ENCODE data around the gene GINS3.

Gene GINS3

DNA sequence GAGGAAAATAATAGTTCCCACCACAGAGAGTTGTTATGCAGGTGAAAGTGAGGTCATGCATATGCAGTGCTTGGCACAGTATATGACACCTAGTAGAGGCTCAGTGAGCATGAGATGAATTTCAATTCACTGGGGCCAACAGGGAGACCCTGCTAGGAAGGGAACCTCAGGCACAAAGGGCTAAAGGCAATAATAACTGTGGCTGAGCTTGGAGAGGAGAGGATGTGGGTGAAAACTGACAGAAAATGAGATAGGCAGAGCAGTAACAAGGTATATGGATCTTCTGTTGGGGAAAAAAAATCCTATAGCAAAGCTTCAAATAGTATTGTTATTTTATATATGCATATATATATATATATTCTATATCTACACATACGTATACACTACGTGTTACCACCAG lies 25.0 kb upstream of the GINS3 start:
- H3K27ac ChIP-seq (ENCODE audit: low read length) = no peak overlapping the region
- H2AFZ ChIP-seq (ENCODE audit: low read depth, low read length) = no peak overlapping the region
- no peaks in the 10 kb centered on the region for H3K9me3 ChIP-seq (ENCODE audit: insufficient read depth, low read length)
- no peaks in the 10 kb centered on the region for H3K36me3 ChIP-seq (replicated peaks; ENCODE audit: low read depth, low read length)
- no peaks in the 10 kb centered on the region for H4K20me1 ChIP-seq (ENCODE audit: insufficient read depth, low read length)
- TF ChIP-seq, protein P1, sequence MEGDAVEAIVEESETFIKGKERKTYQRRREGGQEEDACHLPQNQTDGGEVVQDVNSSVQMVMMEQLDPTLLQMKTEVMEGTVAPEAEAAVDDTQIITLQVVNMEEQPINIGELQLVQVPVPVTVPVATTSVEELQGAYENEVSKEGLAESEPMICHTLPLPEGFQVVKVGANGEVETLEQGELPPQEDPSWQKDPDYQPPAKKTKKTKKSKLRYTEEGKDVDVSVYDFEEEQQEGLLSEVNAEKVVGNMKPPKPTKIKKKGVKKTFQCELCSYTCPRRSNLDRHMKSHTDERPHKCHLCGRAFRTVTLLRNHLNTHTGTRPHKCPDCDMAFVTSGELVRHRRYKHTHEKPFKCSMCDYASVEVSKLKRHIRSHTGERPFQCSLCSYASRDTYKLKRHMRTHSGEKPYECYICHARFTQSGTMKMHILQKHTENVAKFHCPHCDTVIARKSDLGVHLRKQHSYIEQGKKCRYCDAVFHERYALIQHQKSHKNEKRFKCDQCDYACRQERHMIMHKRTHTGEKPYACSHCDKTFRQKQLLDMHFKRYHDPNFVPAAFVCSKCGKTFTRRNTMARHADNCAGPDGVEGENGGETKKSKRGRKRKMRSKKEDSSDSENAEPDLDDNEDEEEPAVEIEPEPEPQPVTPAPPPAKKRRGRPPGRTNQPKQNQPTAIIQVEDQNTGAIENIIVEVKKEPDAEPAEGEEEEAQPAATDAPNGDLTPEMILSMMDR (IDR thresholded peaks at IDR 0.05; ENCODE audit: low read depth, low read length) = no peak
- no peaks in the 10 kb centered on the region for H3K4me1 ChIP-seq (ENCODE audit: low read length)
- no peak overlapping the region for H3K4me2 ChIP-seq (ENCODE audit: low read length)
- peaks cover 19% of the 10 kb centered on the region for H3K27me3 ChIP-seq (ENCODE audit: low read depth, low read length)
- no peaks in the 10 kb centered on the region for H3K79me2 ChIP-seq (ENCODE audit: low read length)
- H3K9ac ChIP-seq (ENCODE audit: low read length) = no peak overlapping the region
- H3K4me3 ChIP-seq (ENCODE audit: low read length) = no peak overlapping the region

DNA sequence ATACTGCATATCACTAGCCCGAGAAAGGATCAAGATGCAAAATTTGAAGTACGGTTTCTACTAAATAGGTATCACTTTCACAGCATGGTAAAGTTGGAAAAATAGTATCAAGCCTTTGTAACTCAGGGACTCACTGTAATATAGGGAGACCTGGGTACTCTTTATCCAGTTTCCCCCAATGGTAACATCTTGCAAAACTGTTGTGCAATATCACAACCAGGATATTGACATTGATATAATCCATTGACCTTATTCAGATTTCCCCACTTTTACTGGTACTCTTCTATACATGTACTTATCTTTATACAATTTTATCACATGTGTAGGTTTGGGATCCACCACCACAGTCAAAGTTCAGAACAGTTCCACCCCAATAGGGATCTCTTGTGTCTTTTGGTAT lies 20.4 kb upstream of the GINS3 start:
- Histone ChIP-seq H3K27me3 (ENCODE audit: low read depth, low read length) (peaks cover 23% of the 10 kb centered on the region), H3K27ac (ENCODE audit: low read length) (no peak overlapping the region), H3K36me3 (replicated peaks; ENCODE audit: low read depth, low read length) (no peaks in the 10 kb centered on the region), H3K9me3 (ENCODE audit: insufficient read depth, low read length) (no peaks in the 10 kb centered on the region), H3K4me2 (ENCODE audit: low read length) (no peak overlapping the region), H4K20me1 (ENCODE audit: insufficient read depth, low read length) (no peaks in the 10 kb centered on the region), H2AFZ (ENCODE audit: low read depth, low read length) (no peak overlapping the region), H3K4me3 (ENCODE audit: low read length) (no peak overlapping the region), H3K9ac (ENCODE audit: low read length) (no peak overlapping the region), H3K4me1 (ENCODE audit: low read length) (no peaks in the 10 kb centered on the region), H3K79me2 (ENCODE audit: low read length) (no peaks in the 10 kb centered on the region)
- TF ChIP-seq, protein P1 (IDR thresholded peaks at IDR 0.05; ENCODE audit: low read depth, low read length) = no peak
- no peak for TF ChIP-seq EZH2phosphoT487 (IDR thresholded peaks at IDR 0.05; ENCODE audit: low read depth)

DNA sequence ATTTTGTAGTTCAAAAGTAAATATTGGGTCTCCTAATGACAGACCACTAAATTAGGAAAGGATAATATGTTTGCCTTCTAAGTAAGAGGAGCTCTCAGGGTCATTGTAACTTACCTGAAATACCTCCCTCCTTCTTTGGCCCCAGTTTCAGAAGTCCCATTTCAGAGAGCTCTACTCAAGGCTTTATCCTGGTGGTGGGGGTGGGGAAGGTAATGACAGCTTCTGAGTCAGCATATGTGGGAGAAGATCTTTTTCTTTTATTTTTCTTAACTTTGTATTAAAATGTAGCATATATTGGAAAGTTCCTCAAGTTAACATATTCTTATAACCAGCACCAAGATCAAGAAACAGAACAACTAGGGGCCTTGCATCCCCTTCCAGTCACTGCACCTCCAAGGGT lies 16.9 kb upstream of the GINS3 start:
- H3K79me2 ChIP-seq (ENCODE audit: low read length) = no peaks in the 10 kb centered on the region
- H3K27me3 ChIP-seq (ENCODE audit: low read depth, low read length) = peaks cover 10% of the 10 kb centered on the region; the same call in 1 of the 2 replicates
- no peak overlapping the region for H3K9ac ChIP-seq (ENCODE audit: low read length)
- H3K4me1 ChIP-seq (ENCODE audit: low read length) = no peaks in the 10 kb centered on the region
- H3K9me3 ChIP-seq (ENCODE audit: insufficient read depth, low read length) = no peaks in the 10 kb centered on the region
- H2AFZ ChIP-seq (ENCODE audit: low read depth, low read length) = no peak overlapping the region
- TF ChIP-seq, protein P1 (IDR thresholded peaks at IDR 0.05; ENCODE audit: low read depth, low read length) = no peak
- no peak for TF ChIP-seq EZH2phosphoT487 (IDR thresholded peaks at IDR 0.05; ENCODE audit: low read depth)
- H3K36me3 ChIP-seq (replicated peaks; ENCODE audit: low read depth, low read length) = no peaks in the 10 kb centered on the region
- H3K4me2 ChIP-seq (ENCODE audit: low read length) = no peak overlapping the region
- H3K4me3 ChIP-seq (ENCODE audit: low read length) = no peak overlapping the region
- no peak overlapping the region for H3K27ac ChIP-seq (ENCODE audit: low read length)
- H4K20me1 ChIP-seq (ENCODE audit: insufficient read depth, low read length) = no peaks in the 10 kb centered on the region

DNA sequence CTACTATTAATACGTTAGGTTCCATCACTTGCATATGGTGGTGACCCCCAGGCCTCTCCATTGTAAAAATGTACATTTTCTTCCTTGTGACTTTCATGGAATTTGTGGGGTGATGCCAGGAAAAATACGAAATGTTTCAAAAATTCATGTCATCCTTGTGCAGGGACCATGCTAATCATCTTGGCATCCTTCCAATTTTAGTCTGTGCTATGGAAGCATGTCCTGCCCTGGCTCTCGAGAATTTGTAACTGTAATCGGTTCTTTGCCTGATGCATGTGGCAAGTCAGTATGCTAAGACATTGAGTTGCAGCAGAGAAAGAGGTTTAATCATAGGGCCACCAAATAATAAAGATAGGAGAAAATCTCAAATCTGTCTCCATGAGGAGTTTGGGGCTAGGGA lies 14.3 kb upstream of the GINS3 start:
- Histone ChIP-seq H3K4me1 (ENCODE audit: low read length) (no peaks in the 10 kb centered on the region), H2AFZ (ENCODE audit: low read depth, low read length) (no peak overlapping the region), H3K4me3 (ENCODE audit: low read length) (no peak overlapping the region), H4K20me1 (ENCODE audit: insufficient read depth, low read length) (no peaks in the 10 kb centered on the region), H3K27me3 (ENCODE audit: low read depth, low read length) (peaks cover 6% of the 10 kb centered on the region; the same call in 1 of the 2 replicates), H3K36me3 (replicated peaks; ENCODE audit: low read depth, low read length) (no peaks in the 10 kb centered on the region), H3K9ac (ENCODE audit: low read length) (no peak overlapping the region), H3K9me3 (ENCODE audit: insufficient read depth, low read length) (no peaks in the 10 kb centered on the region), H3K27ac (ENCODE audit: low read length) (no peak overlapping the region), H3K79me2 (ENCODE audit: low read length) (no peaks in the 10 kb centered on the region), H3K4me2 (ENCODE audit: low read length) (no peak overlapping the region)
- TF ChIP-seq, protein P1 (IDR thresholded peaks at IDR 0.05; ENCODE audit: low read depth, low read length) = no peak
- no peak for TF ChIP-seq EZH2phosphoT487 (IDR thresholded peaks at IDR 0.05; ENCODE audit: low read depth)

All from OCI-LY3 (cell line).